GM18511 (cell line): ENCODE measurements around the gene CLK4.

Experiments
- ATAC-seq: cut with Tn5 transposase; IDR thresholded peaks from one replicate; pipeline ENCODE4 v1.9.1; 2021; ENCODE audit warnings: mild to moderate bottlenecking, moderate library complexity; ENCODE audit not compliant: unreplicated experiment

The CLK4 gene

DNA sequence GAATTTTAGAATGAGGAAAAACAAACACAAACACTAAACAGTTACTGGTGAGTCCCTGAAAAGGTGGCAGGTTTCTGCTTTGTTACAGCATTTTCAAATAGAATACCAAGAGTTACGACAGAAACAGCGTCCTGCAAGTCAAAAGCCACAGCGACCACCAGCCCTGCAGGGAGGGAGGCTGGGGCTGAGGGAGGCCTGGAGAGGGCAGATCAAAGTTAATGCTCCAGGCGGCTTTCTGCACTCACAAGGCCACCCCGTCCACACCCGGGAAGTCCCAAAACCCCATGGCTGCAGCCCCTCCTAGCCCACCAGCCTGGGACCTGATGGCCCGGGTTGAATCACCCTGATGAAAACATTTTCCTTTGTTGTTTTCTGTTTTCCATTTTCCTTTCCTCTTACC is 65.9 kb downstream of the CLK4 start:
- no peak for ATAC-seq

DNA sequence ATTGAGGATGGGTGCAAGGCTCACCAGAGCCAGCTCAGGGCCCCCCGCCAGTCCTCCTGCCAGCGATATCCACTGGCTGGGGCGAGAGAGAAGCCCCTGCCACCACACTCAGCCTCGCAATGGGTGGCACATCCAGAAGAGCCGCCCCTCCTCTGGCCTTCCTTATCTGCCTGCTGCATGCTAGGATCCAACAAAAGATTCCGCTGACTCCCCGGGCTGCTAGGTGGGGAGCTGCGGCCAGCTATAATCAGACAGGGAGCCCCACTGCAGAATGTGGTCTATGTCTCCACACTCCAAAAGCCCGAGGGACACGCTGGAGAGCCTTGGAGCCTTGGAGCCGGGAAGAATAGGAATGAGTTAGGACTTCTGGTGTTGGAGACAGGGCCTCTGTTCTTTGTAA is 69.4 kb downstream of the CLK4 start:
- no peak for ATAC-seq

- no peak for ATAC-seq
Observed at GRCh38 chr5:178555771-178556211, 71.1 kb downstream of the CLK4 start.

- ATAC-seq = no peak
Observed at GRCh38 chr5:178555005-178555404, 71.8 kb downstream of the CLK4 start.

GRCh38 chr5:178554311-178554710 is 72.5 kb downstream of the CLK4 start:
- ATAC-seq = no peak

DNA sequence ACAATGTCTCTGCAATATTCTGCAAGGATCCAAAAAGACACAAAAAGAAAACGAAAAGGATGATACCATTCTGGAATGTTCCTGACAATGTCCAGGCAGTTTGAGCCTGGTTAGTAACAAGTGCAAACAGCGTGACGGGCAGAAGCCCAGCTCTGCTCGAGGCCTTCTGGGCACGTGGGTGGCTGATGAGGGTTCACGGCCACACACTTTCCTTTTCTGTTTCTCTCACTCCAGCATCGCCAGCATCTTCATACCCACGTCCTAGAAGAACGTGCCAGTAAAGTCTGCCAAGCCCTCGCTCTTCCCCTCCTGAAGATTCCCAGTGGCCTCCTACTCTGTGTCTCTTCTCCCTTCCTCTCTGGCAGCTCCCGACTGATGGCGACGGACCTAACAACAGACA is 73.3 kb downstream of the CLK4 start:
- no peak for ATAC-seq
